Astrocyte of the spinal cord (primary cell): Measurements from ENCODE around the gene CBFA2T3.
"Not testable (repeated sequence)": the region's sequence is repeated elsewhere in the genome, so short reads cannot be mapped to it uniquely, and the experiment has no call there.

Source experiments
- DNase-seq: peaks from one replicate; pipeline ENCODE4 v3.0.0; 2011; ENCODE audit warnings: low read depth, low spot score
- H3K4me3 ChIP-seq: 2 replicates; pipeline ENCODE4 v1.5.1; 2011; ENCODE audit warnings: low read depth, mild to moderate bottlenecking, low read length, moderate library complexity
- in situ Hi-C: cut with HindIII; loops from 2 replicates; pipeline ENCODE4 v1.10.0; 2017; ENCODE audit warnings: low sequenced_read_pairs
- TF ChIP-seq, protein P1 (sequence below): IDR thresholded peaks from 2 replicates; pipeline ENCODE4 v1.5.1; 2012; ENCODE audit warnings: low read depth, mild to moderate bottlenecking, low read length, inconsistent platforms

Gene CBFA2T3

DNA sequence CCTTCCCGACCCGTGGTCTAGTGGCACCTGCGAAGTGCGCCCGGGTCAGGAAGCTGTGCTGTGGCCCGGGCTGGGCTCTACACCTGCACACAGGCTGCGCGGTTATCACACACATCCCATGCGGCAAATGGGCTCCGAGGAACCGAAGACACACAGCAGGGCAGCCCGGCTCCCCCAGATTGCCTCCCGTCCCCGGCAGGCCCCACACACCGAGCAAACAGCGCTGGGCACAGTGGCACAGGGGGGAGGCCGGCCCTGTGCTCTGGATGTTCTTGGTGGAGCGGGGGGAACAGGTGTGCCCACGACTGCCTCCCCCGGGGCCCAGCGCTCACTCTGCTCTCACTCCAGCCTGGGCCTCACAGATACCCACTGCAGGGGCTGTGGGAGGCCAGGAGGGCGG lies 81.7 kb downstream of the CBFA2T3 start:
- no peak overlapping the region for H3K4me3 ChIP-seq
- in situ Hi-C loops = no loop called here
- TF ChIP-seq, protein P1, sequence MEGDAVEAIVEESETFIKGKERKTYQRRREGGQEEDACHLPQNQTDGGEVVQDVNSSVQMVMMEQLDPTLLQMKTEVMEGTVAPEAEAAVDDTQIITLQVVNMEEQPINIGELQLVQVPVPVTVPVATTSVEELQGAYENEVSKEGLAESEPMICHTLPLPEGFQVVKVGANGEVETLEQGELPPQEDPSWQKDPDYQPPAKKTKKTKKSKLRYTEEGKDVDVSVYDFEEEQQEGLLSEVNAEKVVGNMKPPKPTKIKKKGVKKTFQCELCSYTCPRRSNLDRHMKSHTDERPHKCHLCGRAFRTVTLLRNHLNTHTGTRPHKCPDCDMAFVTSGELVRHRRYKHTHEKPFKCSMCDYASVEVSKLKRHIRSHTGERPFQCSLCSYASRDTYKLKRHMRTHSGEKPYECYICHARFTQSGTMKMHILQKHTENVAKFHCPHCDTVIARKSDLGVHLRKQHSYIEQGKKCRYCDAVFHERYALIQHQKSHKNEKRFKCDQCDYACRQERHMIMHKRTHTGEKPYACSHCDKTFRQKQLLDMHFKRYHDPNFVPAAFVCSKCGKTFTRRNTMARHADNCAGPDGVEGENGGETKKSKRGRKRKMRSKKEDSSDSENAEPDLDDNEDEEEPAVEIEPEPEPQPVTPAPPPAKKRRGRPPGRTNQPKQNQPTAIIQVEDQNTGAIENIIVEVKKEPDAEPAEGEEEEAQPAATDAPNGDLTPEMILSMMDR = no peak
- no peak for DNase-seq

DNA sequence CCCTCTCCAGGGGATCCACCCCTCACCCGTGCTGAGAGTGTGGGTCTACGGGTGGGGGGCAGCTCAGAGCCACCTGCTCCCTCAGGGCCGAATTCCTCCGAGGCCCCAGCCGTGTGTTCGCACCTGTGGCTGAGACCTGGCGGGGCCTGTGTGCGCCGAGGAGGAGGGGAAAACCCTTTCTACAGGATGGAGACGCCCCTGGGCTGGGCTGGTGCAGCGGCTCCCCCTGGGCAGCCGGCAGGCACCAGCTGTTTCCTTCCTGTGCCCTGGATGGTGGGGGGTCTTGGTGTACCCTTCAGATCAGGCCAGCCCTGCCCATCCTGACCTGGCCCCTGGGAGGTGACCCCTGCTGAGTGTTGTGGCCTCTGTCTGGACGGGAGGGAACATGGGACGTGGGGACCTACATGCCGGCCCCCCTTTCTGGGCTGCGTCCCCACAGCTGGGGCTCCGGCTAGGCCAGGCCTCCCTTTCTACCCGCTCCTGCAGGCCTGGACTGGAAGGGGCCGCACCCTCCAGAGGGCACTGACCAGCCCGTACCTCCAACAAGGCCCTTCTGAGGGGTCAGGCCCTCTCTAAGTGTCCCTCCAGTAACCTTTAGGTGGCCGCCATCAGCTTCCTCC lies 82.2 kb downstream of the CBFA2T3 start:
- in situ Hi-C loops = no loop called here
- TF ChIP-seq, protein P1 = no peak

DNA sequence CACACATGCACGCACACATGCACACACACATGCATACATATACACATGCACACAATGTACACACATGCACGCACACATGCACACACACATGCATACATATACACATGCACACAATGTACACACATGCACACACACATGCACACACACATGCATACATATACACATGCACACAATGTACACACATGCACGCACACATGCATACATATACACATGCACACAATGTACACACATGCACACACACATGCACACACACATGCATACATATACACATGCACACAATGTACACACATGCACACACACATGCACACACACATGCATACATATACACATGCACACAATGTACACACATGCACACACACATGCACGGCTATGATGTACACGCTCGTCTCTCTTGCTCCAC lies 82.7 kb downstream of the CBFA2T3 start:
- in situ Hi-C loops, H3K4me3 ChIP-seq, DNase-seq: not testable (repeated sequence)

More for the DNA sequence above, 82.2 kb downstream of the CBFA2T3 start:
- no peak overlapping the region for H3K4me3 ChIP-seq
- no peak for DNase-seq

DNA sequence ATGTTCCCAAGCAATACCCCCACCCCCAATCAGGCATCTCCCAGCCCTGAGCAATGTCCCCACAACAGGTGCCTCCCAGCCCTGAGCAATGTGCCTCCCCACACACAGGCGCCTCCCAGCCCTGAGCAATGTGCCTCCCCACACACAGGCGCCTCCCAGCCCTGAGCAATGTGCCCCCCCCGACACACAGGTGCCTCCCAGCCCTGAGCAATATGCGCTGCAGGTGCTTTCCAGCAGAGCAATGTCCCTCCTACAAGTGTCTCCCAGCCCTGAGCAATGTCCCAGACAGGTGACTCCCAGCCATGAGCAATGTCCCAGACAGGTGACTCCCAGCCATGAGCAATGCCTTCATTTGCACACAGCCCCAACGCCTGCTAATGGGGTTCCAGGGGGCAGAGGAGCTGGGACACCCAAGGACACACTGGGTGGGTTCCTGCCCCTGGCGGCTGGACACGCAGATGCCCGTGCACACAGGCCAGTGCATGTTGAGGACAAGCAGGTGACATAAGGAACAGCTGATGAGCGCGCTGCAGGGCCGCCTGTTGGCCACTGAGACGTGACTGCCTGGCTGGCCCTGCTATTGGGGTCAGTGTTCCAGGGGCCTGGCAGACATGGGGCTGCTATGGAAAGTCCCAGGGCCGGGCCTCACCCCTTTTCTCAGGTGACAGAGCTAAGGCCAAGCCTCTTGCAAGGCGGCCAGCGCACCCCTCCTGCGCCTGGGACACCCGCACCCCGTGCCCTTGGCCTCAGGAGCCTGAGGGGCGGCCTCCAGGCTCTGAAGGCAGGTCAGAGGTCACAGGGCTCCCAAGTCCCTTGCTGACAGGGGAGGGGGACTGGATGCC lies 83.7 kb downstream of the CBFA2T3 start:
- in situ Hi-C loops = no loop called here
- TF ChIP-seq, protein P1 = no peak
- no peak for DNase-seq

DNA sequence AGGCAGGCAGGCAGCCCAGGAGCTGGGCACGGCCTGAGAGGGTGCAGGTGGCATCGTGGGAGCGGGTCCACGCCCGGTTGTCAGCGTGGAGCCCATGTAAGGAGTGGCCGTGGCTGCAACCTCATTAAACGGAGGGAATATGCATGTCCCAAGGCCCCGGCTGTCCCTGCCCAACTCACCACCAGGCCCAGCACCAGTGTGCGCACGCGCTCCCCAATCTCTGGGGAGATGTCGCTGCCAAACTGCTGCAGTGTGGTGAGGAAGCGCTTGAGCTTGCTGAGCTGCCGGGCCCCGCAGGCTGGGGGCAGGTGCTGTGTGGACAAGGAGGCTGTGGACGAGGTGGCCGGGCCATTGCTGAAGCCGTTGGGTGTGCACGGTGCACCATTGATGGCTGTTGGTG lies 84.9 kb downstream of the CBFA2T3 start:
- DNase-seq = no peak
- H3K4me3 ChIP-seq = no peak overlapping the region
- in situ Hi-C loops = no loop called here
- TF ChIP-seq, protein P1 = no peak

More for the DNA sequence above, 83.7 kb downstream of the CBFA2T3 start:
- no peak overlapping the region for H3K4me3 ChIP-seq

DNA sequence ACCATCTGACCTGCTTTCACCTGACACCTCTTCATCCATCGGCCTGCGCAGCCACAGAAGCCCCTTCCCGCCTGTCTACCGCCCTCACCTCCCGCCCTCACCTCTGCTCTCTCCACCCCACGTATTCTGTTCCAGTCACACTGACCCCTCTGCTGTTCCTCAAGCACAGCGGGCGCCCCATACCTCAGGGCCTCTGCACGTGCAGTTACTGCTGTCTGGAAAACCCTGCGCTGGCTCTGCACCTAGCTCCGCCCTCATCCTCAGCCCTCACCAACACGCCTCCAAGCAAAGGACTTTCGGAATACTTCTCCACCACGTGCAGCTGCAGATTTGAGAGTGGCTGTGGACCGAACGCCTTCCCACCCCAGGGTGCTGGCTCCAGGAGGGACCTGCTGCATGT lies 85.9 kb downstream of the CBFA2T3 start:
- no peak for DNase-seq
- H3K4me3 ChIP-seq = no peak overlapping the region
- in situ Hi-C loops = no loop called here
- TF ChIP-seq, protein P1 = no peak

DNA sequence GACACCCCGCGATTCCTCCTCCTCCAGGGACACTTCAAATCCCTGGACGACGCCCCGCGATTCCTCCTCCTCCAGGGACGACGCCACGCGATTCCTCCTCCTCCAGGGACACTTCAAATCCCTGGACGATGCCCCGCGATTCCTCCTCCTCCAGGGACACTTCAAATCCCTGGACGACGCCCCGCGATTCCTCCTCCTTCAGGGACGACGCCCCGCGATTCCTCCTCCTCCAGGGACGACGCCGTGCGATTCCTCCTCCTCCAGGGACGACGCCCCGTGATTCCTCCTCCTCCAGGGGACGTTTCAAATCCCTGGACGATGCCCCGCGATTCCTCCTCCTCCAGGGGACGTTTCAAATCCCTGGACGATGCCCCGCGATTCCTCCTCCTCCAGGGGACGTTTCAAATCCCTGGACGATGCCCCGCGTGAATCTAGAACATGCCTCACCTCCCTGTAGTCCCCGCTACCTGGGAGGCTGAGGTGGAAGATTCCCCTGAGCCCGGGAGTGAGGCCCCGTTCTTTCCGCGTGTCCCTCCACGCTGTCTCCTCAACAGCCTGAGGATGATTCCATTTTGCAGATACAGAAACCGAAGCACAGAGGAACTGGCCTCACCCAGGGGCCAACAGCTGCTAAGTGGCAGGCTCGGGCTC lies 87.2 kb downstream of the CBFA2T3 start:
- in situ Hi-C loops, DNase-seq, H3K4me3 ChIP-seq: not testable (repeated sequence)
